Liver (tissue), 9 donors: Measurements from ENCODE around the gene CEL. TPM values are rescaled to one million over a fixed set of nuclear protein-coding genes. Genes with fewer than 3 reads are reported as not detected.
"Not testable (repeated sequence)": the region's sequence is repeated elsewhere in the genome, so short reads cannot be mapped to it uniquely, and the experiment has no call there.

Experiments used
- DNase-seq: peaks from one replicate; pipeline ENCODE4 v3.0.0-alpha.2; 2017; ENCODE audit warnings: low spot score
- H3K27ac ChIP-seq, 2 donors: one replicate each; pipeline ENCODE4 v1.7.0; 2013; ENCODE audit warnings: inconsistent platforms in 2 of 2, low read length in 2 of 2, control low read depth in 1 of 2, low read depth in 1 of 2, mild to moderate bottlenecking in 1 of 2
- H3K27me3 ChIP-seq, 4 donors: one replicate each; pipeline versions ENCODE4 v1.6.1 to v1.7.0; 2013; ENCODE audit warnings: low read length in 3 of 4, inconsistent platforms in 1 of 4, mild to moderate bottlenecking in 1 of 4, moderate library complexity in 1 of 4; ENCODE audit not compliant: control insufficient read depth in 4 of 4, insufficient read depth in 4 of 4
- H3K36me3 ChIP-seq, 4 donors: one replicate each; pipeline versions ENCODE4 v1.6.1 to v1.7.0; 2013; ENCODE audit warnings: low read length in 3 of 4, mild to moderate bottlenecking in 3 of 4, low read depth in 1 of 4, moderate library complexity in 1 of 4; ENCODE audit not compliant: control insufficient read depth in 4 of 4, insufficient read depth in 3 of 4
- H3K4me1 ChIP-seq, 4 donors: one replicate each; pipeline versions ENCODE4 v1.6.1 to v1.7.0; 2013; ENCODE audit warnings: low read length in 3 of 4, mild to moderate bottlenecking in 3 of 4, moderate library complexity in 1 of 4; ENCODE audit not compliant: control insufficient read depth in 4 of 4, insufficient read depth in 4 of 4
- H3K4me3 ChIP-seq, 3 donors: one replicate each; pipeline versions ENCODE4 v1.6.1 to v1.7.0; 2013; ENCODE audit warnings: low read length in 3 of 3, control low read depth in 1 of 3, low read depth in 1 of 3, mild to moderate bottlenecking in 1 of 3
- H3K9ac ChIP-seq, 2 donors: one replicate each; pipeline ENCODE4 v1.7.0; 2013; ENCODE audit warnings: low read length in 2 of 2, mild to moderate bottlenecking in 2 of 2, moderate library complexity in 2 of 2, control low read depth in 1 of 2, low read depth in 1 of 2
- H3K9me3 ChIP-seq, 4 donors: one replicate each; pipeline versions ENCODE4 v1.6.1 to v1.7.0; 2013; ENCODE audit warnings: low read length in 3 of 4; ENCODE audit not compliant: control insufficient read depth in 4 of 4
- CTCF ChIP-seq: fragments of 150-350 bp; IDR thresholded peaks from 2 replicates; pipeline ENCODE4 v1.5.1; 2017; ENCODE audit warnings: improper control_type of control experiment, low read depth, low read length; ENCODE audit not compliant: missing input control
- FOXA1 ChIP-seq: IDR thresholded peaks from 2 replicates; pipeline ENCODE4 v1.6.1; 2016; ENCODE audit warnings: antibody characterized with exemption
- GABPA ChIP-seq, 2 donors: IDR thresholded peaks in 1 of 2; conservative IDR thresholded peaks in 1 of 2; 2 replicates each; pipeline ENCODE4 v1.6.1; 2016; ENCODE audit warnings: antibody characterized with exemption in 2 of 2, mild to moderate bottlenecking in 1 of 2, moderate library complexity in 1 of 2
- HNF4G ChIP-seq: IDR thresholded peaks from 2 replicates; pipeline ENCODE4 v1.6.1; 2016; ENCODE audit warnings: antibody characterized with exemption
- NR2F2 ChIP-seq: IDR thresholded peaks from 2 replicates; pipeline ENCODE4 v1.6.1; 2016; ENCODE audit warnings: antibody characterized with exemption
- RAD21 ChIP-seq, 2 donors: IDR thresholded peaks; 2 replicates each; pipeline ENCODE4 v1.6.1; 2016; ENCODE audit warnings: antibody characterized with exemption in 2 of 2, mild to moderate bottlenecking in 2 of 2
- RXRA ChIP-seq, 2 donors: IDR thresholded peaks; 2 replicates each; pipeline ENCODE4 v1.6.1; 2017 to 2018; ENCODE audit warnings: antibody characterized with exemption in 2 of 2, mild to moderate bottlenecking in 1 of 2
- SP1 ChIP-seq: IDR thresholded peaks from 2 replicates; pipeline ENCODE4 v1.6.1; 2018; ENCODE audit warnings: antibody characterized with exemption, mild to moderate bottlenecking
- TAF1 ChIP-seq: conservative IDR thresholded peaks from 2 replicates; pipeline ENCODE4 v1.6.1; 2016; ENCODE audit warnings: antibody characterized with exemption, mild to moderate bottlenecking
- YY1 ChIP-seq: IDR thresholded peaks from 2 replicates; pipeline ENCODE4 v1.6.1; 2016; ENCODE audit warnings: antibody characterized with exemption, mild to moderate bottlenecking
- whole genome bisulfite sequencing: extraction: QIAGEN DNeasy Blood & Tissue Kit; methylation state at CpG from one replicate; pipeline ENCODE4 v1.1.7; 2013; 5-methylcytosine and 5-hydroxymethylcytosine counted together
- polyA plus RNA-seq, 2 donors: library from polyadenylated mRNA; stranded (reverse) in 1 of 2; unstranded in 1 of 2; fragments of 200-250 nt in 1 of 2; fragments of >200 nt in 1 of 2; fragmentation: Nextera tagmentation in 1 of 2; extraction: Ambion mirVana in 1 of 2; gene quantifications; one replicate each; pipeline versions ENCODE4 v1.2.1 to v1.2.3, GENCODE V29; 2013 to 2015
- total RNA-seq, 2 donors: library from RNA; depleted of rRNA; stranded (reverse); fragments of >200 nt; gene quantifications; one replicate each; pipeline ENCODE4 v1.2.3, GENCODE V29; 2014
- TF ChIP-seq, protein P1 (sequence below): IDR thresholded peaks from 2 replicates; pipeline ENCODE4 v1.6.1; 2016; ENCODE audit warnings: antibody characterized with exemption
- TF ChIP-seq, protein P2 (sequence below): IDR thresholded peaks from 2 replicates; pipeline ENCODE4 v1.6.1; 2016; ENCODE audit warnings: antibody characterized with exemption
- TF ChIP-seq, protein P3 (sequence below): IDR thresholded peaks from 2 replicates; pipeline ENCODE4 v1.6.1; 2016; ENCODE audit warnings: antibody characterized with exemption, mild to moderate bottlenecking
- donor health status: healthy.
- donor health status: healthy.
- donor health status: healthy.
- donor health status: healthy.
- donor health status: healthy.

Gene CEL
- total and polyA plus RNA-seq, 4 donors = 0.08 to 0.25 (median 0.09) TPM; not detected in 1

GRCh38 chr9:133037775-133038515 is 23.8 kb upstream of the CEL start:
- Histone ChIP-seq H3K9ac (no peak overlapping the region), H3K27ac (no peak overlapping the region), H3K4me1 (peaks cover 0 to 4% (median 4%) of the 10 kb centered on the region in 4 donors), H3K9me3 (no peaks in the 10 kb centered on the region), H3K4me3 (no peak overlapping the region), H3K27me3 (no peaks in the 10 kb centered on the region), H3K36me3 (peaks cover 1 to 12% (median 8%) of the 10 kb centered on the region in 4 donors)
- no peak for DNase-seq
- WGBS = 95% methylated on average over 25 of the region's 25 CpGs
- TF ChIP-seq, protein P1, sequence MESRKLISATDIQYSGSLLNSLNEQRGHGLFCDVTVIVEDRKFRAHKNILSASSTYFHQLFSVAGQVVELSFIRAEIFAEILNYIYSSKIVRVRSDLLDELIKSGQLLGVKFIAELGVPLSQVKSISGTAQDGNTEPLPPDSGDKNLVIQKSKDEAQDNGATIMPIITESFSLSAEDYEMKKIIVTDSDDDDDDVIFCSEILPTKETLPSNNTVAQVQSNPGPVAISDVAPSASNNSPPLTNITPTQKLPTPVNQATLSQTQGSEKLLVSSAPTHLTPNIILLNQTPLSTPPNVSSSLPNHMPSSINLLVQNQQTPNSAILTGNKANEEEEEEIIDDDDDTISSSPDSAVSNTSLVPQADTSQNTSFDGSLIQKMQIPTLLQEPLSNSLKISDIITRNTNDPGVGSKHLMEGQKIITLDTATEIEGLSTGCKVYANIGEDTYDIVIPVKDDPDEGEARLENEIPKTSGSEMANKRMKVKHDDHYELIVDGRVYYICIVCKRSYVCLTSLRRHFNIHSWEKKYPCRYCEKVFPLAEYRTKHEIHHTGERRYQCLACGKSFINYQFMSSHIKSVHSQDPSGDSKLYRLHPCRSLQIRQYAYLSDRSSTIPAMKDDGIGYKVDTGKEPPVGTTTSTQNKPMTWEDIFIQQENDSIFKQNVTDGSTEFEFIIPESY = no peak

- TF ChIP-seq CTCF (peak; percentile 30), RAD21 (IDR thresholded peaks at IDR 0.05) (peak; percentile 67 to 71)
- DNase-seq, H3K27ac ChIP-seq, H3K9ac ChIP-seq, H3K4me3 ChIP-seq, H3K27me3 ChIP-seq, H3K9me3 ChIP-seq, H3K4me1 ChIP-seq: not testable (repeated sequence)
- 89% methylated on average over 12 of the region's 12 CpGs for WGBS
- H3K36me3 ChIP-seq = peaks cover 1 to 38% (median 18%) of the 10 kb centered on the region in 4 donors
These were observed 20.8 kb upstream of the CEL start for GRCh38 chr9:133040892-133041479.

GRCh38 chr9:133041958-133042357 is 19.8 kb upstream of the CEL start:
- Histone ChIP-seq H3K9me3 (no peaks in the 10 kb centered on the region), H3K36me3 (peaks cover 5 to 43% (median 21%) of the 10 kb centered on the region in 4 donors), H3K4me3 (no peak overlapping the region), H3K27me3 (no peaks in the 10 kb centered on the region), H3K4me1 (no peaks in the 10 kb centered on the region), H3K27ac (no peak overlapping the region), H3K9ac (no peak overlapping the region)
- 98% methylated on average over 9 of the region's 9 CpGs for WGBS
- no peak for DNase-seq
- TF ChIP-seq, protein P1 = no peak
- TF ChIP-seq HNF4G (no peak), RAD21 (IDR thresholded peaks at IDR 0.05) (no peak), GABPA (IDR thresholded peaks at IDR 0.05 in 1 of 2, conservative IDR thresholded peaks at IDR 0.05 in 1 of 2) (no peak), TAF1 (no peak), CTCF (no peak), YY1 (no peak), NR2F2 (no peak), SP1 (no peak), FOXA1 (no peak), RXRA (IDR thresholded peaks at IDR 0.05) (no peak)
- TF ChIP-seq, protein P2, sequence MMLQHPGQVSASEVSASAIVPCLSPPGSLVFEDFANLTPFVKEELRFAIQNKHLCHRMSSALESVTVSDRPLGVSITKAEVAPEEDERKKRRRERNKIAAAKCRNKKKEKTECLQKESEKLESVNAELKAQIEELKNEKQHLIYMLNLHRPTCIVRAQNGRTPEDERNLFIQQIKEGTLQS = no peak
- TF ChIP-seq, protein P3, sequence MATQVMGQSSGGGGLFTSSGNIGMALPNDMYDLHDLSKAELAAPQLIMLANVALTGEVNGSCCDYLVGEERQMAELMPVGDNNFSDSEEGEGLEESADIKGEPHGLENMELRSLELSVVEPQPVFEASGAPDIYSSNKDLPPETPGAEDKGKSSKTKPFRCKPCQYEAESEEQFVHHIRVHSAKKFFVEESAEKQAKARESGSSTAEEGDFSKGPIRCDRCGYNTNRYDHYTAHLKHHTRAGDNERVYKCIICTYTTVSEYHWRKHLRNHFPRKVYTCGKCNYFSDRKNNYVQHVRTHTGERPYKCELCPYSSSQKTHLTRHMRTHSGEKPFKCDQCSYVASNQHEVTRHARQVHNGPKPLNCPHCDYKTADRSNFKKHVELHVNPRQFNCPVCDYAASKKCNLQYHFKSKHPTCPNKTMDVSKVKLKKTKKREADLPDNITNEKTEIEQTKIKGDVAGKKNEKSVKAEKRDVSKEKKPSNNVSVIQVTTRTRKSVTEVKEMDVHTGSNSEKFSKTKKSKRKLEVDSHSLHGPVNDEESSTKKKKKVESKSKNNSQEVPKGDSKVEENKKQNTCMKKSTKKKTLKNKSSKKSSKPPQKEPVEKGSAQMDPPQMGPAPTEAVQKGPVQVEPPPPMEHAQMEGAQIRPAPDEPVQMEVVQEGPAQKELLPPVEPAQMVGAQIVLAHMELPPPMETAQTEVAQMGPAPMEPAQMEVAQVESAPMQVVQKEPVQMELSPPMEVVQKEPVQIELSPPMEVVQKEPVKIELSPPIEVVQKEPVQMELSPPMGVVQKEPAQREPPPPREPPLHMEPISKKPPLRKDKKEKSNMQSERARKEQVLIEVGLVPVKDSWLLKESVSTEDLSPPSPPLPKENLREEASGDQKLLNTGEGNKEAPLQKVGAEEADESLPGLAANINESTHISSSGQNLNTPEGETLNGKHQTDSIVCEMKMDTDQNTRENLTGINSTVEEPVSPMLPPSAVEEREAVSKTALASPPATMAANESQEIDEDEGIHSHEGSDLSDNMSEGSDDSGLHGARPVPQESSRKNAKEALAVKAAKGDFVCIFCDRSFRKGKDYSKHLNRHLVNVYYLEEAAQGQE = no peak
